GM18511 (cell line): ENCODE measurements around the gene LINC01488.

Source experiments
- ATAC-seq: cut with Tn5 transposase; IDR thresholded peaks from one replicate; pipeline ENCODE4 v1.9.1; 2021; ENCODE audit warnings: mild to moderate bottlenecking, moderate library complexity; ENCODE audit not compliant: unreplicated experiment

Gene LINC01488

GRCh38 chr11:69462106-69462951 lies 19.1 kb upstream of the LINC01488 start:
- no peak for ATAC-seq

- no peak for ATAC-seq
Observed at GRCh38 chr11:69463181-69463994, 18.1 kb upstream of the LINC01488 start.

- ATAC-seq, result no peak
Observed at GRCh38 chr11:69463995-69464960, 17.2 kb upstream of the LINC01488 start.

GRCh38 chr11:69465236-69466000 lies 16.0 kb upstream of the LINC01488 start:
- ATAC-seq, result no peak

- no peak for ATAC-seq
Observed at GRCh38 chr11:69466039-69466438, 15.4 kb upstream of the LINC01488 start.

- ATAC-seq, result no peak
Observed at GRCh38 chr11:69467196-69467595, 14.3 kb upstream of the LINC01488 start.

GRCh38 chr11:69467646-69468045 lies 13.8 kb upstream of the LINC01488 start:
- no peak for ATAC-seq

- ATAC-seq, result no peak
Observed at GRCh38 chr11:69468221-69468620, 13.2 kb upstream of the LINC01488 start.

GRCh38 chr11:69468911-69469885 lies 12.3 kb upstream of the LINC01488 start:
- ATAC-seq, result no peak

GRCh38 chr11:69470301-69470700 lies 11.2 kb upstream of the LINC01488 start:
- no peak for ATAC-seq

- no peak for ATAC-seq
Observed at GRCh38 chr11:69470793-69471728, 10.4 kb upstream of the LINC01488 start.

- ATAC-seq, result no peak
Observed at GRCh38 chr11:69471729-69472540, 9.5 kb upstream of the LINC01488 start.

GRCh38 chr11:69472541-69473275 lies 8.8 kb upstream of the LINC01488 start:
- ATAC-seq, result no peak

GRCh38 chr11:69473276-69473845 lies 8.1 kb upstream of the LINC01488 start:
- ATAC-seq, result no peak

GRCh38 chr11:69474736-69475135 lies 6.7 kb upstream of the LINC01488 start:
- no peak for ATAC-seq
